HG03520 (cell line): ENCODE data around the gene FGFBP2.
"Not testable (repeated sequence)": the region's sequence is repeated elsewhere in the genome, so short reads cannot be mapped to it uniquely, and the experiment has no call there.

Experiments
- ATAC-seq: cut with Tn5 transposase; IDR thresholded peaks from one replicate; pipeline ENCODE4 v1.9.1; 2021; ENCODE audit warnings: mild to moderate bottlenecking, moderate library complexity; ENCODE audit not compliant: unreplicated experiment

The FGFBP2 gene

DNA sequence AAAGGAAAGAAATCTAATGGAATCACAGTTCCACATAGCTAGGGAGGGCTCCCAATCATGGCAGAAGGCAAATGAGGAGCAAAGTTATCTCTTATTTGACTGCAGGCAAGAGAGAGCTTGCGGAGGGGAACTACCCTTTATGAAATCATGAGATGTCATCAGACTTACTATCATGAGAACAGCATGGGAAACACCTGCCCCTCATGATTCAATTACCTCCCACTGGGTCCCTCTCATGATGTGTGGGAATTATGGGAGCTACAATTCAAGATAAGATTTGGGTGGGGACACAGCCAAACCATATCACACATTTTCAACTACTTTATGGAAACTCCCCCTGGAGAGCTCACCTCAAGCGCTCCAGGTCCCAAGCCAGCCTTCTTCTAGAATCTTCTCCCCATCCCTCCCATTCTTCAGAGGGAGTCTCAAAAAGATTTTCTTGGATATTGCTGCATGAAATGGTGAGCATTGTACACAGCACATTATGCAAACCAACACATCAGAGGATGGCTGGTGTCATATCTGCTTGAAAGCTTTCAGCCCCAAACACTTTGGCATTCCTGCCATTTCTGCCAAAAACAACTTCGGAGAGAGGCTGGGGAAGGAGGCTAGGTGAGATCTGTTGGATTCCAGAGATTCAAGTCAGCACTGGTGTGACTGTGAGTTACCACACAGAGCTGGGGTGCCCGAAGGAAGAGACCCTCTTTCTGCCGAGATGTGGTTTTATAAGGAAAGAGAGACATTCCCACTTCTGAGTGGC, 31.3 kb downstream of the FGFBP2 start:
- ATAC-seq: no peak

DNA sequence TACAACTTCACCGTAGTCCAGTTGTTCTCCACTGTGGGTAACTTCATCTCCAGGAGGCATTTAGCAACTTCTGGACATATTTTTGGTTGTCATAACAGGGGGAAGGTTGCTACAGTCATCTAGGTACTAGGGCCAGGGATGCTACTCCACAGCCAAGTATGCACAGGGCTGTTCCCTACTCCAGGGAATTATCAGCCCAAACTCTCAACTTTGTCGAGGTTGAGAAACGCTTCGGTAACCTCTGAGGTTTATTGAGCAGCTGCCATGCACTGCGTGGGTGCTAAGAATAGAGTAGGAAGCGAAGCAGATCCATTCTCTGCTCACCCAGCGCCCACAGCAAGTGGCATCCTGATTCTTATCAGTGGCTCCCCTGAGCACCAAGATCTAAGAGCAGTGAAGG, 32.7 kb downstream of the FGFBP2 start:
- ATAC-seq: no peak

GRCh38 chr4:15929540-15929939, 33.4 kb downstream of the FGFBP2 start:
- no peak for ATAC-seq

DNA sequence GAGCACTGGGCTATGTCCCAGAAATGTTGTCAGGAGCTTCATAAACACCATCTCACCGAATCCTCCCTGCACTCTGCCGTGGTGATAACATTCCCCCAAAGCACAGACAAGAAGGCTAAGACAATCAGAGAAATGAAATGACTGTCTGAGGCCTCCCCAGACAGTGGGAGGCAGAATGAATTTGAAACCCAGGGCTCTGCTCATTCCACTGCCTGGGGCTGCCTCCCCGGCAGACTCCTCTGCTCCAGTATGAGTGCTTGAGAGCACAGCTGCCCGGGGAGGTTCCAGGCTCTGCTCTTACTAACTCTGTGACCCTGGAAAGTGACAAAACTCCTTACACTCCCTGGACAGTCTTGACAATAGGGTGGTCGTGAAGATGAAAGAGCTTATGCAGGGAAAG, 34.1 kb downstream of the FGFBP2 start:
- ATAC-seq: no peak

- no peak for ATAC-seq
Observed at GRCh38 chr4:15926486-15926885, 36.5 kb downstream of the FGFBP2 start.

DNA sequence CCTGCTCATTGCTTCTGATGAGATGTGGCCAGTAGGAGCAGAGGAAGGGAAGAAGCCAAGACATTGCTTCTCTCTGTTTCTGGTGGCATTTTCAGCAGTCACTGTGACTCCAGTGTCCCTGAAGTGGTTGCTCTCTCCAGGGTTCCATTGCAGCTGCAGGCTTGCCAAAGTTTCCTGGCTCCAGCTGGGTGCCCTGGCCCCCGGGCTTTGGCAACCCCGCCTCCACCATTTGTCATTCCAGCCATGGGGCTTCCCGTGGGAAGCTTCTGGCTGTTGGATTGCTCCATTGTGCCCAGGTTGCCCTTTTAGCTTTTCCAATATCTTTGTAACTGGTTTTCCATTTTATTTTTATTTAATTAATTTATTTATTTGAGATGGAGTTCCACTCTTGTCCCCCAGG, 37.1 kb downstream of the FGFBP2 start:
- ATAC-seq: no peak

DNA sequence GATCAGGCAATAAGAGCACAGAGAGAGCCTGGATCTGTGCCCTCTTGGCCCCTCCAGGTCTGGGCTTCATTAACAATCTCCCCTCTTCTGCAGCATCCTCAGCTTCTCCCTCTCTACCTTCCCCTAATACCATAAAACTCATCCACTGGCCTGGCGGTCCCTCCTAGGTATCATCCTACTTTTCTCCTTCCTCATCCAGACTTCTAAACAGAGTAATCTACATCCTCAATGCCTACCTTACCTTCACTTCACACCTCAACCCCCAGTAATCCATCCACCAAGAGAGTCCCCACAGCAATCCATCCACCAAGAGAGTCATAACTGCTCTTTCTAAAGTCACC, 41.4 kb downstream of the FGFBP2 start:
- no peak for ATAC-seq

DNA sequence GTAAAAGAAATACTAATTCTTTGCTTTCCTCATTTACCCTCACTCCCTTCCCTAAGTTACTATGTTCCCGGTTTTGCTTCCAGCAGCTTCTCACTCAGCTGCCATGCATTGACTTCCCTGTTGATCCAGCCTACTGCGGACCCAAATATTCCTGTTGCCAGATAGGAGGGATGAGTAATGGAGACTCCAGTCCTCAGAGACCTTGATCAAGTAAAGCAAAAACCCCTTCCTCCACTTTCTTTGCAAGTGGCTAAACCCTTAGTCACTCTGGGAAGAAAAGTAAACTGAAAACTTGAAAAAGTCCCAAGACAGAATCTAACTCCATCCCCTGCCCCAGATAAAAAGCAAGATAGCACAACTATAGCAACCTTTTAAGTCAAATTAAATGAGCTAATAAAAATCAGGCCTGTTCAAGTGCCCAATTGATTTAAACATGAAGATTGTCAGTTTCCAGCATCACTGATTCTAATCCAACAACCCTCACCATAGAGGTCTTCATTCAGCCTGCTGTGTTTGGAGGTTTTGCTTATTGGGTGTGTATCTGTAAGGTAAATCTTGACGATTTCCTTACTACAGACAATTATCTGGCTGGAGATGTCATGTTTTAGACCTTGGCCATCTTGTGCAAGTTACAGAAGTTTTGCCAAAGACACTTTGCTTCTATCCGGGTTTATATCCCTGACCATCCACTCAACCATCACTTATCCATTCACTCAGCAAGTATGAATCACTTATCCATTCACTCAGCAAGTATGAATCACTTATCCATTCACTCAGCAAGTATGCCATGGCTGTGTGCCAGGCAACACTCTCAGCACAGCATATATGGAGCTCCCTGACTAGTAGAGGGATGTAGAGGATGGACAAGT, 42.0 kb downstream of the FGFBP2 start:
- ATAC-seq: no peak

DNA sequence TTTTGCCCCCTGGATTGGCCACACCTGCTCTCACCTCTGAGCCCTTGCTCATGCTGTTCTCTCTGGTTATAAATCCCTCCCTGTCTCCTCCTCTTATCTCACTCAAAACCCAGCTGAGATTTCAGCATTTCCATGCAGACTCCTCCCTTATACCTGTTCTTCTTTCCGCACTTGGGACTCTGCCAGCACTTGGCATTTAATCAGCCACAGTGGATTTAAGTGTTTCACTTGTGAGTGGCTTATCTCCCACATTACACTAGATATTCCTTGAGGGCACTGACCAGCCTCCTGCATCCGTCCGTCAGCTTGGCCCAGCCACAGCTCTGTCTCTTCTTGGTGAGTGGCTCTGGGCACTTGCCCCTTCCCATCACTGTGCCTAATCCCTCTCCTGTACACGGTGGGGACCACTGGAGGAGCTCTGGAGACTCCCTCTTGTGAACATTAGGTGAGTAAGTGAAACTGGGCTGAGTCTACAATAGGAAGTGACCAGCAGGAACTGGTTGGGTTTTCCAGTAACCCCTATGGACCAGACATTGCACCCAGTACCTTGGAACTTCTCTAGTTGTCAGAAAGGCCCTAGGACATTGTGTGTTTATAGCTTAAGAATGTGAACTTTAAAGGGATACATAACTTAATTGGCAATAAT, 44.4 kb downstream of the FGFBP2 start:
- ATAC-seq: no peak

DNA sequence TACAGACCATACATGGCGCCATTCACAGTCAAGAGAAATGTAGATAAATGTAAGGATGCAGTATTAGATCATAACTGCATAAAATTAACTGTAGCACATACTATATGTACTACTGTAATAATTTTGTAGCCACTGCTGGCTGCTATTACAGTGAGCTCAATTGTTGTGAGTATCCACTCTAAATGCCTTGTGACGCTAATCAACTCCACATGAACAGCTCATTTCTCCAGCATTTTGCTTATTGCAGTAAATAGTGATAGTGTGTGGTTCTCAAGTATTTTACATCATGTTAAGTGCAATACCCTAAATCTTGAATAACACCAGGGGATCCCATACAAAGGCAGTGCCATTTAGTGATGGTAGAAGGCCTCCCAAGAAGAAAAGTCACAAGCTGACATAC, 45.7 kb downstream of the FGFBP2 start:
- ATAC-seq: no peak

- not testable (repeated sequence) for ATAC-seq
Observed at GRCh38 chr4:15916358-15916757, 46.6 kb downstream of the FGFBP2 start.

DNA sequence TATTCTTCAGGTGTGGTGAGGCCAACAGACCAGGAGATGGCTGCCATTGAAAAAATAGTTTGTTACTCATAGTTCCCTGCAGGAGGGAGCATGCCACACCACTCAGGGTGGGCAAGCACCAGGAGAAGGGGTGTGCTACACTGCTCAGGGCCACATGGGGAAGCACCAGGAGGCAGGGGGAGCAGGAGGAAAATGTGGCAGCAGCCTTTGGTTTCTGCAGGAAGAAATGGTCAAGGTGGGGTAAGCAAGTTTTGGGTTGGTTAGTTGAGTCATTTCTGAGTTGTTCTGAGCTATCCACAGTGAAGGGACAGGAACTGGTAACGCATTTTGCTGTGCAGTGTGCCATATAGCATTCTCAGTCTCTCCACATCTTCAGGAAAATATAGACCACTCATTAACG, 48.2 kb downstream of the FGFBP2 start:
- no peak for ATAC-seq

GRCh38 chr4:15914291-15914690, 48.7 kb downstream of the FGFBP2 start:
- ATAC-seq: no peak

GRCh38 chr4:15913631-15913970, 49.4 kb downstream of the FGFBP2 start:
- ATAC-seq: no peak

DNA sequence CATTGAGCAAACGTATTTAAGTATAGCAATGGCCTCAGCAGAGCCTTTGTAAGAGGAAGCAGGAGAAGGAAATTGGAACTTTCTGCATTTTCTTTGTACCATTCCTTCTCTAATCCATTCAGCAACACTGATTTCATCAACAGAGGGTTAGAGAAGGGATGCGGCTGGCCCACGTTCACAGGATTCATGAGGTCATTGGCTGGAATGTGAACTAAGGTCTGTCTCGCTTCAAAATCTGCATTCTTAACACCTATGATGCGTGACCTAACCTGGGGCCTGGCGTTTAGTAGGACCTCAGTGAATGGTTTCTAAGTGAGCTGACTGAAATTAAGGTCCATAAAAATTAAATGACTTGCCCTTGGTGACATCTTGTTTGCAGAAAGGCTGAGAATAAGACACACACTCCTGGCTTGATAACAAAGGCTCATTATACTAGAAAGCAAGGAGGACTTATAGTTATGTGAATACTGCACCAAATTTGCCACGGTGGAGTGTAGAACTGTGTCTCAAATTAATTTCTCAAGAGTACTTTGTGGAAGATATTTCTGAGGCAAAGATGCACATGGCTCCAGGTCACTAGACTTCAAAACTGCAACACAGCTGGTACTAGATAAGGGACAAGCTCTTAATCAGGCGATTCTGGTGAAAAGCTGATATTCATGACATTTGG, 49.9 kb downstream of the FGFBP2 start:
- ATAC-seq: no peak

DNA sequence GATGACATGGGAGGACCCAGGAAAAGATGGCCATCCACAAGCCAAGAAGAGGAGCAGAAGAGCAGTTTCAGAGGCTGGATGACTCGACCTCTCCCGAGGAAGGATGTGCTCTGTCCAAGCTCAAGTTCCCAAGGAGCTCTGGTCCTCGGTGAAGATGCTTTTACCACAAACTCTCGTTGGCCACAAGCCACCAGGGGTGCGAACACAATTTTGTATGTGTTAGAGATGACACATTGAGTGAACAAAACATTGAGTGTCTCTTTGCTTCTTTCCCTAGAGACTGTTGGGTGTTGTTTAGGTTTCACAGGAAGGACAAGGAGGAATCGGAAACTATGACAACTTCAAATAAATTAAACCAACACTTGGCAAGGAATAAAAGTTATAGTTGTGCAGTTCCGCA, 50.7 kb downstream of the FGFBP2 start:
- no peak for ATAC-seq
